Epithelial cell of proximal tubule (primary cell): Measurements from ENCODE around the gene BLOC1S4. TPM values are rescaled to one million over a fixed set of nuclear protein-coding genes. Genes with fewer than 3 reads are reported as not detected.

Source experiments
- DNase-seq: peaks from one replicate; pipeline ENCODE4 v3.0.0-alpha.2; 2011; ENCODE audit warnings: low read depth
- H3K4me3 ChIP-seq: 2 replicates; pipeline ENCODE4 v1.5.1; 2011; ENCODE audit warnings: low read depth, mild to moderate bottlenecking, low read length
- CTCF ChIP-seq: conservative IDR thresholded peaks from 2 replicates; pipeline ENCODE4 v1.5.1; 2012; ENCODE audit warnings: low read depth, mild to moderate bottlenecking, low read length
- total RNA-seq: library from RNA; depleted of rRNA; stranded (reverse); fragments of >200 nt; gene quantifications from 2 replicates; pipeline ENCODE4 v1.2.3, GENCODE V29; 2015

BLOC1S4 gene
- total RNA-seq, 1 donor from 2014 or later: 22.0 TPM

- no peak for TF ChIP-seq CTCF
- DNase-seq: no peak
- peak overlapping the region; percentile 72 for H3K4me3 ChIP-seq
These were observed 5.7 kb upstream of the BLOC1S4 start for GRCh38 chr4:6710282-6710681.

DNA sequence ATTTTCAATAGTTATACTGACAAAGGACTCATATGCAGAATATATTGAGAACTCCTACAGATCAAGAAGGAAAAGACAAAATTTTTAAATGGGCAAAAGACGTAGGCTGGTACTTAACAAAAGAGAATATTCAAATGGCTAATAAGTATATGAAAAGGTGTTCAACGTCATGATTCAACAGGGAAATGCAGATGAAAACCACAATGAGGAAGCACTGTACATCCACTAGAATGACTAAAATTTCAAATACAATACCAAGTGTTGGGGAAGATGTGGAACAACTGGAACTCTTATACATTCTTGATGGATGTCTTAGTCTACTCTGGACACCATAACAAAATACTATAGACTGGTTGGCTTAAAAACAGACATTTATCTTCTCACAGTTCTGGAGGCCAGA lies 5.0 kb upstream of the BLOC1S4 start:
- DNase-seq: no peak
- no peak for TF ChIP-seq CTCF
- H3K4me3 ChIP-seq: no peak overlapping the region

GRCh38 chr4:6714954-6715353 lies 1.0 kb upstream of the BLOC1S4 start:
- H3K4me3 ChIP-seq: no peak overlapping the region
- no peak for TF ChIP-seq CTCF
- DNase-seq: no peak

DNA sequence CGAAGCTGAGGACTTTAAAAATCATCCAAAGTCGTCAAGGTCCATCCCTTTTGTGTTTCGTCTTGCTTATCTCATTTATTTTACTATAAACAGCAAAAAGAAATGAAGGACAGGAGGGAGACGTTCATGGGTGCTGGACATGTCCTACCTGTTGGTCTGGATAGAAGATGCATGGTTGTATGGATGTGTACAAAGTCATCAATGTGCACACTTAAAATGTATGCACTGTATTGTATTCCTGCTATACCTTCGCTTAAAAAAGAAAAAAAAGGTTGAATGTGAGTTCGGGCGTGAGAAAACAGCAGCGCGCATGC lies 313 bp upstream of the BLOC1S4 start:
- peak overlapping the region; percentile 87 for H3K4me3 ChIP-seq
- peak; percentile 0 for TF ChIP-seq CTCF
- DNase-seq: no peak

DNA sequence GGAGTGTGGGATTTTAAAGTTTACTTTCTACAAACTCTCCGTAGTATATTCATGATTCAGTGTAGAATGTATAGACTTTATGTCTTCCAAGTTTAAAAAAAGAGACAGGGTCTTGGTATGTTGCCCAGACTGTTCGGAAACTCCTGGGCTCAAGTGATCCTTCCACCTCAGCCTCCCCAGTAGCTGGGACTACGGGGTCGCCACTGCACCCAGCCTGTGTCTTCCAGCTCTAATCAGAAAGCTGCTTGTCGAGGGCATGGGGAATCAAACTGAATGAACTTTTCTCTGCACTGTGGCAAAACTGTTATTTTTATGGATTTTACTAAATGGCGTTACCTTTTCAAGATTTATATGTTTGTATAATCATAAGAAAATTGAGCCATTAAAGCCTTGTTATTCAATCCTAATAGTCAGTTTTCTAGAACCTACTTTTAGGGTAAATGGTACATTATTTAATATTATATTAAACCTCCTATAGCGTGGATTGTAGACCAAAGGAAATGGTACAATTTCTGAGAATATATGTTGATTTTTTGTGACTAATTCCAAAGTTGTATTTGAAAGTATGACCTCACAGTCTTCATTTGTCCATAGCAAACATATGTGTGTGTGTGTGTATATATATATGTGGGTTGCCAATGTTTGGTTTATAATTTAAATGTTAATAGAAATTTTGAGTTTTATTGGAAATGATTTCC lies 1.1 kb downstream of the BLOC1S4 start:
- no peak for DNase-seq
- TF ChIP-seq CTCF: no peak
- peak overlapping the region; percentile 87 for H3K4me3 ChIP-seq

DNA sequence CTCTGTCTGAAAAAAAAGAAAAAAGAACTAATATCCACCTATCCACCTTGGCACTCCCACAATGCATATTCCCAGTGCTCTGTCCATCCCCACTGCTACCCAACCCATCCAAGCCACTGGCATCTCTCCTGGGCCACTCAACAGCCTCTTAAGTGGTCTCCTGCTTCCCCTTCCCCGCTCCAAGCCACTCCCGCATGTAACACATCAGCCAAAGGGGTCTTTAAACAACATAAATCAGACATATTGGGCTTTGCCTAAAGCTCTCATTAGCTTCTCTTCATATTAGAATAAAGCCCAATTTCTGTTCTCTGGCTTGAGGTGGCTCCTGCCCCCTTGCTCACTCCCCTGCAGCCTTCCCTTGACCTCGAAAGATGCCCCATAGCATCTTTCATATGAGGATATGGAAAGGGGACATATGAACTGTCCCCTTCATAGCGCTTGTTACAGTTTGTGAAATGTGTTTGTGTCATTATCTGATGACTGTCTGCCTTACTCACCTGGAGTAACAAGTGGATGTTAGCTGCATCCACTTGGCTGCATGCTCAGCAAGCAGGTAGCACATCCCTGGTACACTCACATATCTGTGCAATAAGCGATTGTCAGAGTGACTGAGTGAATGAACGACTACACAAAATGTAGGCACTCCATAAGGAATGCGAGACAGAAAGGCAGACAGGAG lies 3.1 kb downstream of the BLOC1S4 start:
- TF ChIP-seq CTCF: no peak
- no peak overlapping the region for H3K4me3 ChIP-seq
- no peak for DNase-seq
